GM11168 (cell line): ENCODE measurements around the gene PAAF1.

Experiments
- in situ Hi-C: fragments of 300-500 bp; cut with MboI; formaldehyde crosslinking; loops from one replicate; pipeline ENCODE4 v1.12.0; 2022; ENCODE audit warnings: low sequenced_read_pairs; ENCODE audit not compliant: unreplicated experiment

PAAF1 gene

GRCh38 chr11:73876424-73877310, at the start of gene PAAF1, which contains the start of gene COA4:
TSS of gene PAAF1 (plus strand) at chr11:73876999. CDS start at chr11:73877022, 23 bp downstream.
TSS of gene COA4 (minus strand) at chr11:73876846. CDS start at chr11:73873378, 3,468 bp downstream.
- in situ Hi-C loops: no loop called here

DNA sequence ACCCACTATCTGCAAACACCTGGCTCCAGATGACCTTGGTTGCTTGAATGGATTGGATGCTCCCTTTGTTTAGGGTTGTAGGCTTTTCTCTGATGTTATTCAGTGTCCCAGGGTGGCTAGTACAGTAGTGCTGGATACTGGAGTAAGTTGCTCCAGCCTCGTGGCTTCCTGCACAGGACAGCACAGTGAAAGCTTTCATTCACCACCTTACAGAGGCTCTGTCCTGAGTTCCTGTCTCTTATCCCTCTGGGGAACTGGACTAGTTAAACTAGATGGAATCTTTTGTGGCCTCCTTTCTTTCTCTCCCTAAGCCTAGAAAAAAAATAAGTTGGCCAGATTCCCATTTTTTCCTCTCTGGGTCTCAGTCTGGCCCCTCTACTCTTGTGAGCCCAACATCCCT, 46.5 kb upstream of the PAAF1 start:
- in situ Hi-C loops: no loop called here

DNA sequence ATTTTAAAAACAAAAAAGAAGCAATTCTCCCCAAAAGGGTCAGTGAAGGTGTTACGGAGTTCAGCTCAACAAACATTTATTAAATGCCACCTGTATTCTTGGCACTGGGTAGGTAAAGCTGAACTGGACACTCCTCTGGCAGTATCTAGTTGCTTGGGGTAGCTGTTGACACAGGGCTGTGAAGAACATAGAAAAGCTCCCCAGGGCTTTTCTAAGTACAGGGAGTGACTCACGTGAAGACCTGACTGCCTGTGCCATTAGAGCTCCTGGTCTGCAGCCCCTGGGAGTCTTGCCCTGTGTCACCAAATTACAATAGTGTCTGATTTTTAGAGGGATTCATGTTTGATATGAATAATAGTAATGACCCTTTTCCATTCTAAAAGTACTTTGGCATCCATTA, 43.7 kb upstream of the PAAF1 start:
- in situ Hi-C loops: no loop called here

GRCh38 chr11:73838443-73839122, 38.2 kb upstream of the PAAF1 start:
- in situ Hi-C loops: no loop called here

DNA sequence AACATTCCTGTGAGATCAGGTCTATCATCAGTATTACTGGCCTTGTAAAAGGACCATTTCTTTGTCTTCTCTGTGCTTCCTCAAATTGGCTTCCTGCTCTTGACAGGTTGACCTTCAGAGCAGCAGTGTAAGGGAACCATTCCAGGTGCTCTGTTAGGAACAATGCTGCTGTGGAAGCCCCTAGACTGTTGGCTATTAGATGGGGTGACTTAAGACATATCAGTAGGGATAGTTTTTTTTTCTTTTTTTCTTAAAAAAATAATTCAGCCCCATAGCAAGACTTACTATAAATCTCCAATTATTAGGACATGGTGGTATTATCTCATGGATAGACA, 37.7 kb upstream of the PAAF1 start:
- in situ Hi-C loops: no loop called here

GRCh38 chr11:73851046-73851764, 25.6 kb upstream of the PAAF1 start:
- in situ Hi-C loops: no loop called here

GRCh38 chr11:73852049-73852448, 24.8 kb upstream of the PAAF1 start:
- in situ Hi-C loops: no loop called here

DNA sequence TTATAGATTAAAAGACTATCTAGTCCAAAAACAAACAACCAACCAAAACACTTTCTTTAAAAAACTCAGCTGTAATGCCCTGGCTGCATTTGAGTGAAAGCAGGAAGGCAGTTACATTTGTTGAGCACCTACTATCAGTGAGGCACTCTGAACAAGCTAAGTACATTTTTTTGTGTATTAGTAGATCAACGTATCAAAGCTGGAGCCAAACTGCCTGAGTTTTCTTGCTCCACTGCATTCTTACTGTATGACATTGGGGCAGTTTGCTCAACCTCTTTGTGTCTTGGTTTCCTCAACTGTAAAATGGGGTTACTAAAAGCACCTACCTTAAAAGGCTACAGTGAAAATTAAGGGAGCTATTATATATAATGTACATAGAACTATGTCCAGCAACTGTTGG, 22.1 kb upstream of the PAAF1 start:
- in situ Hi-C loops: no loop called here

GRCh38 chr11:73856031-73856567, 20.7 kb upstream of the PAAF1 start:
- in situ Hi-C loops: no loop called here

DNA sequence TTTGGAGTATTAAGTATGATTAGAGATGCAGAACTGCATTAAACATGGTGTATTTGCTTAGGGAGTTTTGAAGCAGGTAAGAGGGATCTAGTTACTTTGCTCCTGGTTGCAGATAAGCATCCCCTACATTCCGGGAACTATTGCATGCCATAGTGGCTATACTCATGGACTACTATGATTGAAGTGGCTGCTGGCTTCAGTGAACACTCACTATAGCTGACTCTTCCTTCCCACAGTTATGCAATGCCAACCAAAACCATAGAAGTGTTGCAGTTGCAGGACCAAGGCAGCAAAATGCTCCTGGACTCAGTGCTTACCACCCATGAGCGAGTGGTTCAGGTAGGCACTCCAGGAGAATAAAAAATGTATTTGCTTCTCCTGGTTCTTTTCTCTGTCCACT, 17.1 kb upstream of the PAAF1 start:
- in situ Hi-C loops: no loop called here

DNA sequence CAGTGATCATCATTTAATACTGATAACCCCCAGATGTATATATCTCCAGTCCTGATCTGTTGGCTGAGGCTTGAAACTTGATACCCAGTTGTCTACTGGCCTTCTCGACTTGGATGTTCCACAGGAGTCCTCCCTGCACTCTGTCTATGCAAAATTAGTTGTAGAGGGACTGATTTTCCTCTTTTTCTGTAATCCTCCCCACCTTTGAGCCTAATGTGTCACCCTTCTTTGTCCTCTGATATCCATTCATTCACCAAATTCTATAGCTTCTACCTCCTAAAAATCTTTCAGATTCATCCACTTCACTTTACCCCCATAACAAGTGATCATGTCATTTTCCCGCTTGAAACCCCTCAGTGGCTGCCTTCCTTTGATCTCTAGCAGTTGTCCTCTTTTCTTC, 16.6 kb upstream of the PAAF1 start:
- in situ Hi-C loops: no loop called here

DNA sequence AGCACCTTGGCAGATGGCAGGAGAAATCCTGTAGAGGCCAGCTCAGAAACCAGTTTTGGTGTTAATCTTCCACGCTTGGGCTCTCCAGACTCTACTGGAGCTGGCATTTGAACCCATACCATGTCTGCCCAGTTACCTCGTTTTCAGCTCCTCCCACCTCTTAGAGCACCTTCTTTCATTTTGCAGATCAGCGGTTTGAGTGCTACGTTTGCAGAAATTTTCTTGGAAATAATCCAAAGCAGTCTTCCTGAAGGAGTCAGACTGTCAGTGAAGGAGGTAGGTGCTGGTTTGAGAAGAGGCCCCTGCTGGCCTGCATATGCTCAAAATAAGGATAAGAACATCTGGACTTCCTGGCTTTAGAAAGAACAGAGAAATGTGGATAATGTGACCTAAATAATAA, 13.8 kb upstream of the PAAF1 start:
- in situ Hi-C loops: no loop called here

- in situ Hi-C loops: no loop called here
Observed at GRCh38 chr11:73866095-73866579, 10.7 kb upstream of the PAAF1 start.

DNA sequence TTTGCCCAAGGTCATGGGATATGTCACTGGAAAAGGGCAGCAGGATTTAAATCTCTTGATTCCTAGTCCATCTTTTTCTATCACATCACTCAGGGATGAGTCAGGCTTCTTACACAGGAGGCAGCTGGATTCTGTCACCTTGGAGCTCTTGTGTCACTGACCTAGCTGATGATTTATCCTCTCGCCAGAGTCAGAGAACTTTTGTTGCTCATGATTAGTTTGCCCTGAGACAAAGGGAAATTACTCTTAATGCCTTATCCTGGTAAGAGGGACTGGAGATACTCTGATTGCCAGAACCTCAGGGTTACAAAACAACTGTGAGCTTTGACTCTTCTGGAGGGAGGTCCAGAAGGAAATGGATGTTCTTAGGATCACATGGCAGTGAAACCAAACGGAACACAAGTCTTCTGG, 10.2 kb upstream of the PAAF1 start:
- in situ Hi-C loops: no loop called here

GRCh38 chr11:73869332-73869949, 7.4 kb upstream of the PAAF1 start:
- in situ Hi-C loops: no loop called here

- in situ Hi-C loops: no loop called here
Observed at GRCh38 chr11:73870261-73870660, 6.5 kb upstream of the PAAF1 start.

GRCh38 chr11:73872749-73873357, 3.9 kb upstream of the PAAF1 start:
- in situ Hi-C loops: no loop called here

DNA sequence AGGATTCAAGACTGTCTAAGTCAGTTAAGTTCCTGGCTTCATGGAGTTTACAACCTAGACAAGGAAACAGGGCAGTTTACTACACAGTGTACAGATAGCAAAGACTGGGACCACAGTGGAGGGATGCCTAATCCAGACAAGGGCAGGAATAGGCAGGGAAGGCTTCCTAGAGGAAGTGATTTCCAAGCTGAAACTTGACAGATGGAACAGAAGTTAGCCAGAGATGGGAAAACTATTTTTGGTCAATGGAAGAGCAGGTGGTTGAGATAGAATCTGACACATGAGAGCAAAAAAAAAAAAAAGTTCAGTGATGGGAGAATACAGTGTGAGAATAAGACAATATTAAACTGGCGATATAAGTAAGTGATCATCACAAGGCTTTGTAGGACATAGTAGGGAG, 1.4 kb upstream of the PAAF1 start:
- in situ Hi-C loops: no loop called here

- in situ Hi-C loops: no loop called here
Observed at GRCh38 chr11:73875840-73876239, 959 bp upstream of the PAAF1 start.

GRCh38 chr11:73878771-73879170, 2.0 kb downstream of the PAAF1 start:
- in situ Hi-C loops: no loop called here
